Activated CD8-positive, alpha-beta memory T cell treated with anti-CD3 and anti-CD28 coated beads for 48 hours (primary cell): ENCODE data around the gene BZW2.

ENCODE experiments used
- DNase-seq, 3 experiments: peaks; one replicate each; pipeline ENCODE4 v3.0.0-alpha.2; 2020; ENCODE audit warnings: low read depth in 2 of 3, low spot score in 2 of 3

Gene BZW2

DNA sequence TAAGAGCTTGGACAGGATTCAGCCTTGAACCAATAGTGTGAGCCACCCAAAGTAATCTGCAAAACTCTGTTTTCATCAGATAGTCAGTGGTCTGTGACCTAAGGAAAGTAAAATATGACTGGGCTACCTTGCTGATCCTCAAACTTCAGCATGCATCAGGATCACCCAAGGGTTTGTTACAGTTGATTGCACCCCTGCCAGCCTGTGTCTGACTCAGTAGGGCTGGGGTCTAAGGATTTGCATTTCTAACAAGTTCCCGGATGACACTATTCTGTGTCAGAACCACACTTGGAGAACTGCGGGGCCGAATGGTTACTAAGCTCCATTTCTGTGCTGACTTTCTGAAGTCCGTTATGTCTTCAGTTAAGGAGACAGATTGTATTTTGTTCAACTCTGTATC lies 66.9 kb downstream of the BZW2 start:
- no peak for DNase-seq

DNA sequence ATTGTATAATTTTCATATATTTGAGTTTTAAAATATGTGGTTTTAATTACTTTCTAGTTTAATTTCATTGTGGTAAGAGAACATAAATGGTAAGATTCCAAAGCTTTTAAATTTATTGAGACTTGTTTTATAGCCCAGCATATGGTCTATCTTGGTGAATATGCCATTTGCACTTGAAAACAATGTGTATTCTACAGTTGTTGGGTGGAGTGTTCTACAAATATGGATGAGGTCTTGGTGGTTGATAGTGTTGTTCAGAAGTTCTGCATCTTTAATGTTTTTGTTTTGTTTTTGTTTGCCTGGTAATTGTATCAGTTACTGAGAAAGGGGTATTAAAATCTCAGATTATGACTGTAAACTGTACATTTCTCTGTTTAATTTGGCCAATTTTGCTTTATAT lies 69.9 kb downstream of the BZW2 start:
- DNase-seq: no peak

- DNase-seq: no peak
Measured at GRCh38 chr7:16718111-16718656, 72.2 kb downstream of the BZW2 start.

DNA sequence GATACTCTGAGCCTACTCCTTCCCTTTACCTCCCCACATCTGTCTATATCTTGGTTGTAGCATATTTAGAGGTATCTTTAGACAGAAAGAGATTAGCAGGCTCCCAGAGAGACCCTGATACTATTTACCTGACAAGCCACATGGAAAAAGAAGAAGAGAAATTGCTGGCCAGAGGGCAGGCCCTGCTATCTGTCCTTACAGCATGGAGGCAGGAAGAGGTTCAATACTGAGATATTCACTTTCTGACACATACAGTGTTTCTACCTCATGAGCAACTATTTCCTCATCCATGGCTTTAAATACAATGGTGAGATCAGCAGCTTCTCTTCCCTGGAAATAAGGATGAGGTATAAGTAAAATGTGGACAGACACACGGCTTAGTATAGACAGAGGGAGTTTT lies 73.7 kb downstream of the BZW2 start:
- no peak for DNase-seq

GRCh38 chr7:16721541-16721940 lies 75.6 kb downstream of the BZW2 start:
- no peak for DNase-seq

DNA sequence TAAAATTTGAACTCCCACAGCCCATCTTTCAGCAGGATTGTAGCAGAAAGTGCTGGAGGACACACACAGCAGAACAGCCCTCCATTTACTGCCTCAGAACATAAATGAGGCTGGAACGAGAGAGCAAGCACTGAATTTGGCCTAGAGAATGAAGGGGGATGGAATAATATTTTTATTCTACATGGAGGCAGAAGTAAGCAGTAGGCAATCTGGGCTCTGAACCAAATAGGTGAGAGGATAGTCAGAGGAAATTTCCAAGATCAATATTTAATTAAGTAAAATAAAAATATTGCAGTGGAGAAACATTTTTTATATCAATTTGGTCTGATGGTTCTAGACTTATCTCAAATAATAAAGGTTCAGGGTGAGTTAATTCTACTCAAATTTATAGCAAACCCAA lies 78.4 kb downstream of the BZW2 start:
- DNase-seq: no peak

GRCh38 chr7:16726189-16726588 lies 80.2 kb downstream of the BZW2 start:
- no peak for DNase-seq

GRCh38 chr7:16727736-16728135 lies 81.8 kb downstream of the BZW2 start:
- DNase-seq: no peak

DNA sequence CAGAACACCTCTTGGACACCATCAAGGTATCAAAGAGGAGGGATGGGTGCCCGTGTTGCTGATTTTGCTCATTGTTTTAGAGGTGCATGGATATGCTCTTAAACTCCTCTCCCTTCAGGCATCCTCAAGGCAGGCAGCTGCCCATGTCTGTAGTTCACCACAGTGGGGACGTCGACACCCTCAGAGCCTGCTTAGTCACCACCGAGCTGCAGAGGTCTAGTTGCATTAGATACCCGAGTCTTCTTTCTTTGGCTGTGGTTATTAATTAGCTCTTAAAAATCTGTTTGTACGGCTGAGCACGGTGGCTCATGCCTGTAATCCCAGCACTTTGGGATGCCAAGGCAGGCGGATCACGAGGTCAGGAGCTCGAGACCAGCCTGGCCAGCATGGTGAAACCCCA lies 82.8 kb downstream of the BZW2 start:
- no peak for DNase-seq

GRCh38 chr7:16729541-16729940 lies 83.6 kb downstream of the BZW2 start:
- no peak for DNase-seq

DNA sequence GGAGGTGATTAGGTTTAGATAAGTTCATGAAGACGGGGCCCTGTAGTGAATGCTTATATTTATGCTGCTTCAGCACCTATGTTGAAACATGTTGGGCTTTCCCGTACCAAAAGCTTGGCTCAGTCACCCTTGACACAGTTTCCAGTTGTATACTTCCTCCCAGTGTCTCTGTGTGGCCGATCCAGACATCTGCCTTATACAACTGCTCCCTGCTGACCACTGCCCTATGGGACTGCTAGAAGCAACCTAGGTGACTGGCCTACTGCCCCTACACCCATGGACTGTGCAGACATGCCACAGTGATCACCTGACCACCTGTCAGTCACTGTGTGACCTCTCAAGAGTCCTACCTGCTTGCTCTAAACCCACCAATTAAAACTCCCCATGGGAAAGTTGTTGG lies 85.0 kb downstream of the BZW2 start:
- DNase-seq: no peak

GRCh38 chr7:16732828-16733227 lies 86.8 kb downstream of the BZW2 start:
- DNase-seq: no peak

DNA sequence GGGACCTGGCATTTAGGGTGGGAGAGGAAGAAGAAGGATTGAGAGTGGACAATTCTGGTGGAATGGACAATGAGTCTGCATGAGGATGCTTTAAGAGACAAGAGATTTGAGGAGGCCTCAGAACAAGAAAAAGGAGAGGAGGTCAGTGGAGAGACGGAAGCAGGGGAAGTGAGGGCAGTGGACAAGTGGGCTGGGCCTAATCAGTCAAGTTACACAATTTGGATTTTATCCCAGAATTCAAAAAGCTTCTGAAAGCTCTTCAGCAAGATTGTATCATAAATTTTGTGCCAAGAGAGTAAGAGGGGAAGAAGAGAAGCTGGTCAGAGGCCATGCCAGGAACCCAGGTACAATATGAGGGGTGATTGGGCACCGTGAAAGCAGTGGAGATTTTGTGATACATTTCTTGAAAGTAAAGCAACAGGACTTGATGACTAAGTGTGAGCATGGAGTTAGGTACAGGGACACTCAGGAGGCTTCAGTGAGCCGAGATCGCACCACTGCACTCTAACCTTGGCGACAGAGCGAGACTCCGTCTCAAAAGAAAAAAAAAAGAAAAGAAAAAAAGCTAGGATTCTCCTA lies 88.3 kb downstream of the BZW2 start:
- no peak for DNase-seq

DNA sequence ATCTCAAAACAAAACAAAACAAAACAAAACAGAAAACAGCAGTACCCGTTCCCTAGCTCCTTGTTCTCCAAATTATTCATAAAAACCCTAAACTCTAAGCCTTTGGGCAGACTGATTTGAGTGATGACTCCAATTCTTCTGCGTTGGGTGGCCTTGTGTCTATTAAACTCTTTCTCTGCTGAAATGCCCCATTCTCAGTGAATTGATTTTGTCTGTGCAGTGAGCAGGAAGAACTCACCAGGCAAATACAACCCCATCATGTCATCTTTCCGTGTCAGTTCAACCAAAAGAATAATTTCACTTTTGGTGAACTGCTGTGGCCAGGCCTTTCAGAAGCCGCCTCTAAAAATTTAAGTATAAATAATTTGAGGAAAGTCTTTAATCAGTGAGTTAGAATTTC lies 89.0 kb downstream of the BZW2 start:
- DNase-seq: no peak

DNA sequence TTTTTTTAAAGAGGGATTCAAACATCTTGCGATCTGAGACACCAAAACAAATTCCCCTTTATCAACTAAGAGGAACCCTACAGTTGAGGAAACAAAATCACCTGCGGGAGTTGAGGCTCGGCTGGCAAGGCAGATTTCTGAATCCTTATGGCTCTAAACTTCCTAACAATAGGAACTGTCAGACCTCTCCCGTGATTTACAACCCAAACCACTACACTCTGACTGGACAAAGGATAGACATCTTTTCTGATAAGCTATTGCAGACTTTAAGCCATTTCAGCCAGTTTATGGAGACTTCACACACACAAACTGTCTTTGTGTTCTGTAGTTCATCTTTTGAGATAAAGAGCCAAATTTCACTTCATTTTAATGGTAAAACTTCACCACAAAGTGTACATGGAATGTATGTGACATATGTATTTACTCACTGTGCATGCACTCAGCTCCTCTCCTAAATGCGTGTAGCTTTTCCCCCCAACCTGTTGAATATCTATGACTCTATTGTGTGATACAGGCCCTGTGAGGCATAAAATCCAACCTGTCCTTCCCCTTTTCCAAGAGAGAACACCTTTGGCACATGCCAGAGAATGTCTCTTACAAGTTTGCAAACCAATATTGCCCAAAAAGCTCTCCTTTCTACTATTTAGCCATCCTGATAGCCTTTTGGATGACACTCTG lies 92.2 kb downstream of the BZW2 start:
- no peak for DNase-seq

DNA sequence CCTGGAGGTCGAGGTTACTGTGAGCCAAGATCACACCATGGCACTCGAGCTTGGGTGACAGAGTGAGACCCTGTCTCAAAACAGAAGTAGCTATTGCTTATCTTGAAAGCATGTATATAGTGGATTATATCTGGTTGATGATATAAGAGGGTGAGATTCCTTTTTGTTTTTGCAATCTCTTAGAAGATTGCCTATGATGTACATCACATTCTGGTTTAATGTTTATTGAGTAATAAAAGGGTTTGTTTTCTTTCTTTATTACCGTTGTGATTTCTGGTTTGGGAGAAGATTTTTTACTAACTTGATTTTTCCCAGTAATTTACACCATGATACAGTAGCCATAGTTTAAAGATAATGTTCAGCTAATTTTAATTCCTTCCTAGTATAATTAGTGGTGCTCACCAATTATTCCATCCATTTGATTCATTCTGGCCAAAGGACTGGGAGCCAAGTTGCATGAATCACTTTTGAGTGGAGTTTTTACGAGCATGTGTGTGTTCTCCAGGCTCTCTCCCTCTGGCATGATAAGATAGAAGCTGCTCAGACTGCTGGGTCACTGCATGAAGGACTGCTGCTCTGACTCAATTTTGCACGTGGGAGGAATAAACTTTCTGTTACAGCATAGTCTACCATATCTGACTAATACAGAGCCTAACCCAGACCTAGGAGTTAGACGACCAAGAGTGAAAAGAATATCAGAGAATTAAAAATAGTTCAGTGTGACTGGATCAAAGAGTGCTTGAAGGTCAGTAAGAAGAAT lies 94.1 kb downstream of the BZW2 start:
- no peak for DNase-seq

- no peak for DNase-seq
Measured at GRCh38 chr7:16740623-16740953, 94.6 kb downstream of the BZW2 start.

- no peak for DNase-seq
Measured at GRCh38 chr7:16740996-16741395, 95.0 kb downstream of the BZW2 start.

GRCh38 chr7:16741676-16742075 lies 95.7 kb downstream of the BZW2 start:
- no peak for DNase-seq

GRCh38 chr7:16742547-16742946 lies 96.6 kb downstream of the BZW2 start:
- no peak for DNase-seq

DNA sequence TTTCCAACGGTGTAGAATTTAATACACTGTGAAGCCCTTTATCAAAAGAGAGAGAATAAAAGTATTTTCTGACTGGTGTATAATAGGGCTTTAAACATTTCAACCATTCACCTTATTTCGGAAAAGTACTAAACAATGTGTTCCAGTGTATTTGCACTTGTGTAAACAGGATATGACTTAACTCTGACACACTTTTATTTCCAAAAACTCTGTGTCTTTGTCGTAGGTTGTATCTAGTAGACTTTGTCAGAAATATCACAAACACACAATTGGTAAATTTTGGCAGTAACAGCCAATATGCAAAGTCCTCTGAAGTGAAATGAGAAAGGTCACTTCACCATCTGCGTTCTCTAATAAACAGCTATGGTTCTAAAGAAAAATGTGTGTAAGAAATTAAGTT lies 97.3 kb downstream of the BZW2 start:
- no peak for DNase-seq

DNA sequence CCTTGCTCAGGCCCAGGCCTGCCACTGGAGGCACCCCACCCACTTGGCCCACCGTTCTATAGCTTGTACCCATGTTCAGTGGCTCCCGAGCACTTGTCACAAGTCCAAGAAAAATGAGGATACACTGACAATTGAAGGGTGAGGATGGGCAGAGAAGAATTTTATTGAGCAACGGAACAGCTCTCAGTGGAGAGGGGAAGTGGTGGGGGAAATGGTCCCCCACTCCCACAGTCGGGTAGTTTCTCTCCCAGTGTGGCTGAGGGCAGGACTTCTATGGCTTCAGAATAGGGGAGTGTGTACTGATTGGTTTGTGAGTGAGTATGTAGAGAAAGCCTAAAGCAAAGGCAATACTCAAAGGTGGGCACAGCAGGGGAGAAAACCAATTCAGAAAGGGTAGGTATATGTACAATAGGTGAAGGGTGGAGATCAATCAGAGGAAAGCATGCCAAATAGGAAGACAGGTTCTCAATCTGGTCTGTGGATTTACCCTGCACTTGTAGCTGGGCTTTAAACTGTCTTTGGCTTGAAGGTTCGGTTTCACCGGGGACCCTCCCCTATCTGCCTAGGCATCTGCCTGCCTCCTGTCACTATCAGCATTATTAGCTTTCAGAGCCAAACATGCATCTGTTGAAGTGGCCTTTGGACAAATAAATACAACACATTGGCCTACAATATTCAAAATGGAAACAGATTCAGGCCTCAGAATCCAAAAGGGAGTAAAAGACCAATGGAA lies 98.7 kb downstream of the BZW2 start:
- no peak for DNase-seq
